ENCODE results near the gene SCNN1B.

Gene SCNN1B

GRCh38 chr16:23321206-23321875, 19.2 kb downstream of the SCNN1B start:
- Histone ChIP-seq H3K9me2 (replicated peaks; ENCODE audit: insufficient read depth, low read length) (no peaks in the 10 kb centered on the region), H3K9ac (ENCODE audit: low read length) (no peak overlapping the region), H3K27ac (ENCODE audit: low read depth, low read length) (no peak overlapping the region), H4K20me1 (ENCODE audit: low read depth, low read length) (no peaks in the 10 kb centered on the region), H3F3A (ENCODE audit: insufficient read depth) (no peaks in the 10 kb centered on the region), H3K36me3 (ENCODE audit: low read length) (no peaks in the 10 kb centered on the region), H3K4me2 (ENCODE audit: low read depth, low read length, poor library complexity, severe bottlenecking) (no peak overlapping the region), H3K27me3 (ENCODE audit: low read length) (no peaks in the 10 kb centered on the region), H3K4me3 (ENCODE audit: insufficient read depth, low read length, poor library complexity, severe bottlenecking) (no peak overlapping the region), H2AFZ (ENCODE audit: low read depth, low read length, severe bottlenecking) (no peak overlapping the region), H3K79me2 (ENCODE audit: insufficient read depth, low read length) (no peaks in the 10 kb centered on the region), H3K9me3 (ENCODE audit: insufficient read depth, low read length) (no peaks in the 10 kb centered on the region)
- TF ChIP-seq EZH2phosphoT487 (conservative IDR thresholded peaks at IDR 0.05; ENCODE audit: low read length) (no peak), CTCF (IDR thresholded peaks at IDR 0.05; ENCODE audit: insufficient read depth, low read length, poor library complexity, severe bottlenecking) (no peak)

- no peaks in the 10 kb centered on the region for H3K27me3 ChIP-seq (ENCODE audit: low read length)
- H3K4me3 ChIP-seq (ENCODE audit: insufficient read depth, low read length, poor library complexity, severe bottlenecking) = no peak overlapping the region
- no peak overlapping the region for H2AFZ ChIP-seq (ENCODE audit: low read depth, low read length, severe bottlenecking)
- H3K36me3 ChIP-seq (ENCODE audit: low read length) = no peaks in the 10 kb centered on the region
- TF ChIP-seq CTCF (IDR thresholded peaks at IDR 0.05; ENCODE audit: insufficient read depth, low read length, poor library complexity, severe bottlenecking) (no peak), EZH2phosphoT487 (conservative IDR thresholded peaks at IDR 0.05; ENCODE audit: low read length) (no peak)
- H3K9ac ChIP-seq (ENCODE audit: low read length) = no peak overlapping the region
- H4K20me1 ChIP-seq (ENCODE audit: low read depth, low read length) = no peaks in the 10 kb centered on the region
- H3F3A ChIP-seq (ENCODE audit: insufficient read depth) = no peaks in the 10 kb centered on the region
- peak overlapping the region; percentile 27 for H3K4me2 ChIP-seq (ENCODE audit: low read depth, low read length, poor library complexity, severe bottlenecking)
- H3K9me3 ChIP-seq (ENCODE audit: insufficient read depth, low read length) = no peaks in the 10 kb centered on the region
- peak overlapping the region; percentile 67 for H3K27ac ChIP-seq (ENCODE audit: low read depth, low read length)
- no peaks in the 10 kb centered on the region for H3K9me2 ChIP-seq (replicated peaks; ENCODE audit: insufficient read depth, low read length)
- H3K79me2 ChIP-seq (ENCODE audit: insufficient read depth, low read length) = no peaks in the 10 kb centered on the region
Observed at GRCh38 chr16:23323224-23324030, 21.3 kb downstream of the SCNN1B start.

- no peak overlapping the region for H2AFZ ChIP-seq (ENCODE audit: low read depth, low read length, severe bottlenecking)
- peak overlapping the region; percentile 9; the same call in 1 of the 2 replicates for H3K27ac ChIP-seq (ENCODE audit: low read depth, low read length)
- no peak for TF ChIP-seq CTCF (IDR thresholded peaks at IDR 0.05; ENCODE audit: insufficient read depth, low read length, poor library complexity, severe bottlenecking)
- H3K4me2 ChIP-seq (ENCODE audit: low read depth, low read length, poor library complexity, severe bottlenecking) = no peak overlapping the region
- H3F3A ChIP-seq (ENCODE audit: insufficient read depth) = no peaks in the 10 kb centered on the region
- H3K27me3 ChIP-seq (ENCODE audit: low read length) = no peaks in the 10 kb centered on the region
- H4K20me1 ChIP-seq (ENCODE audit: low read depth, low read length) = no peaks in the 10 kb centered on the region
- H3K79me2 ChIP-seq (ENCODE audit: insufficient read depth, low read length) = no peaks in the 10 kb centered on the region
- no peak overlapping the region for H3K4me3 ChIP-seq (ENCODE audit: insufficient read depth, low read length, poor library complexity, severe bottlenecking)
- no peaks in the 10 kb centered on the region for H3K36me3 ChIP-seq (ENCODE audit: low read length)
- H3K9me2 ChIP-seq (replicated peaks; ENCODE audit: insufficient read depth, low read length) = no peaks in the 10 kb centered on the region
- H3K9ac ChIP-seq (ENCODE audit: low read length) = no peak overlapping the region
- H3K9me3 ChIP-seq (ENCODE audit: insufficient read depth, low read length) = no peaks in the 10 kb centered on the region
Observed at GRCh38 chr16:23324727-23325126, 22.6 kb downstream of the SCNN1B start.
